ENCODE measurements around the gene TGFBR3L. TPM values are rescaled to one million over a fixed set of nuclear protein-coding genes. Genes with fewer than 3 reads are reported as not detected.
A peak's percentile ranks its signal among the peaks of the same experiment; 100 is the strongest.

The TGFBR3L gene
- total RNA-seq, 1 donor from 2014 or later: 2.8 TPM

- Mint-ChIP-seq H3K27ac (ENCODE audit: unreplicated experiment) (peak overlapping the region; percentile 77), H3K27me3 (ENCODE audit: low read depth, unreplicated experiment) (peaks cover 14% of the 10 kb centered on the region)
- DNase-seq (ENCODE audit: low read depth): no peak
These were observed 37.3 kb upstream of the TGFBR3L start for GRCh38 chr19:7877249-7877836.

GRCh38 chr19:7879111-7879807 is 35.4 kb upstream of the TGFBR3L start:
- Histone ChIP-seq H3K4me3 (ENCODE audit: insufficient read depth, low read depth, low read length) (no peak overlapping the region), H3K4me2 (ENCODE audit: low read length) (no peak overlapping the region), H3K27me3 (ENCODE audit: insufficient read depth, low read length) (peaks cover 6% of the 10 kb centered on the region), H4K20me1 (ENCODE audit: insufficient read depth, low read length) (no peaks in the 10 kb centered on the region), H2AFZ (ENCODE audit: low read depth, low read length) (no peak overlapping the region), H3K79me2 (ENCODE audit: insufficient read depth, low read length) (no peaks in the 10 kb centered on the region), H3K9me3 (ENCODE audit: insufficient read depth, low read depth, low read length) (peaks cover 4% of the 10 kb centered on the region), H3K36me3 (ENCODE audit: insufficient read depth, low read length) (no peaks in the 10 kb centered on the region), H3K27ac (ENCODE audit: low read depth, low read length) (no peak overlapping the region), H3K9ac (ENCODE audit: low read length) (no peak overlapping the region), H3K4me1 (ENCODE audit: insufficient read depth, low read length) (no peaks in the 10 kb centered on the region)
- Mint-ChIP-seq H3K4me1 (ENCODE audit: low read depth, unreplicated experiment) (peaks cover 4% of the 10 kb centered on the region), H3K4me3 (ENCODE audit: unreplicated experiment) (no peak overlapping the region), H3K36me3 (ENCODE audit: low read depth, unreplicated experiment) (no peaks in the 10 kb centered on the region), H3K27me3 (ENCODE audit: low read depth, unreplicated experiment) (peaks cover 12% of the 10 kb centered on the region), H3K27ac (ENCODE audit: unreplicated experiment) (no peak overlapping the region), H3K9me3 (ENCODE audit: unreplicated experiment) (no peaks in the 10 kb centered on the region)
- no peak for DNase-seq (ENCODE audit: low read depth)
- TF ChIP-seq EZH2 (IDR thresholded peaks at IDR 0.05; ENCODE audit: insufficient read depth, low read length): no peak
- TF ChIP-seq CTCF (IDR thresholded peaks at IDR 0.05; ENCODE audit: insufficient read depth, low read depth, low read length): no peak
- FAIRE-seq: no peak

More at GRCh38 chr19:7877249-7877836, 37.3 kb upstream of the TGFBR3L start:
- Histone ChIP-seq H3K4me1 (ENCODE audit: insufficient read depth, low read length) (peaks cover under 1% of the 10 kb centered on the region), H3K27ac (ENCODE audit: low read depth, low read length) (no peak overlapping the region), H3K79me2 (ENCODE audit: insufficient read depth, low read length) (no peaks in the 10 kb centered on the region), H3K4me2 (ENCODE audit: low read length) (no peak overlapping the region), H3K36me3 (ENCODE audit: insufficient read depth, low read length) (no peaks in the 10 kb centered on the region), H3K4me3 (ENCODE audit: insufficient read depth, low read depth, low read length) (no peak overlapping the region), H2AFZ (ENCODE audit: low read depth, low read length) (no peak overlapping the region), H4K20me1 (ENCODE audit: insufficient read depth, low read length) (no peaks in the 10 kb centered on the region), H3K9me3 (ENCODE audit: insufficient read depth, low read depth, low read length) (peaks cover 4% of the 10 kb centered on the region), H3K9ac (ENCODE audit: low read length) (no peak overlapping the region), H3K27me3 (ENCODE audit: insufficient read depth, low read length) (peaks cover 12% of the 10 kb centered on the region)
- H3K4me1 Mint-ChIP-seq (ENCODE audit: low read depth, unreplicated experiment): peaks cover 4% of the 10 kb centered on the region
- FAIRE-seq: no peak
- H3K9me3 Mint-ChIP-seq (ENCODE audit: unreplicated experiment): no peaks in the 10 kb centered on the region
- peak overlapping the region; percentile 9 for H3K4me3 Mint-ChIP-seq (ENCODE audit: unreplicated experiment)
- H3K36me3 Mint-ChIP-seq (ENCODE audit: low read depth, unreplicated experiment): no peaks in the 10 kb centered on the region
- TF ChIP-seq EZH2 (IDR thresholded peaks at IDR 0.05; ENCODE audit: insufficient read depth, low read length) (no peak), CTCF (IDR thresholded peaks at IDR 0.05; ENCODE audit: insufficient read depth, low read depth, low read length) (no peak)

GRCh38 chr19:7879836-7880235 is 34.8 kb upstream of the TGFBR3L start:
- no peak overlapping the region for H3K9ac ChIP-seq (ENCODE audit: low read length)
- H3K36me3 Mint-ChIP-seq (ENCODE audit: low read depth, unreplicated experiment): no peaks in the 10 kb centered on the region
- H3K36me3 ChIP-seq (ENCODE audit: insufficient read depth, low read length): no peaks in the 10 kb centered on the region
- DNase-seq (ENCODE audit: low read depth) (no peak), FAIRE-seq (no peak)
- TF ChIP-seq CTCF (IDR thresholded peaks at IDR 0.05; ENCODE audit: insufficient read depth, low read depth, low read length) (no peak), EZH2 (IDR thresholded peaks at IDR 0.05; ENCODE audit: insufficient read depth, low read length) (no peak)
- no peak overlapping the region for H3K27ac ChIP-seq (ENCODE audit: low read depth, low read length)
- peaks cover 4% of the 10 kb centered on the region for H3K9me3 ChIP-seq (ENCODE audit: insufficient read depth, low read depth, low read length)
- no peak overlapping the region for H2AFZ ChIP-seq (ENCODE audit: low read depth, low read length)
- no peak overlapping the region for H3K4me3 ChIP-seq (ENCODE audit: insufficient read depth, low read depth, low read length)
- H3K79me2 ChIP-seq (ENCODE audit: insufficient read depth, low read length): no peaks in the 10 kb centered on the region
- no peak overlapping the region for H3K4me3 Mint-ChIP-seq (ENCODE audit: unreplicated experiment)
- H3K27ac Mint-ChIP-seq (ENCODE audit: unreplicated experiment): no peak overlapping the region
- peaks cover under 1% of the 10 kb centered on the region for H3K27me3 ChIP-seq (ENCODE audit: insufficient read depth, low read length)
- H3K9me3 Mint-ChIP-seq (ENCODE audit: unreplicated experiment): no peaks in the 10 kb centered on the region
- H4K20me1 ChIP-seq (ENCODE audit: insufficient read depth, low read length): no peaks in the 10 kb centered on the region
- peaks cover 10% of the 10 kb centered on the region for H3K27me3 Mint-ChIP-seq (ENCODE audit: low read depth, unreplicated experiment)
- H3K4me2 ChIP-seq (ENCODE audit: low read length): no peak overlapping the region
- H3K4me1 ChIP-seq (ENCODE audit: insufficient read depth, low read length): no peaks in the 10 kb centered on the region
- H3K4me1 Mint-ChIP-seq (ENCODE audit: low read depth, unreplicated experiment): peaks cover 4% of the 10 kb centered on the region

All from astrocyte (in vitro differentiated cells and primary cell).